K562 (cell line): ENCODE measurements around the gene DNA2. TPM values are rescaled to one million over a fixed set of nuclear protein-coding genes. Genes with fewer than 3 reads are reported as not detected.

Experiments
- ATAC-seq: fragments of 200-7000 bp; cut with Tn5 transposase; 3 replicates; pipeline ENCODE4 v1.9.1; 2020; ENCODE audit warnings: moderate library complexity
- BruUV-seq: library from RNA; stranded (reverse); fragments of 400-500 nt; replicated peaks from 2 replicates; lab custom pipeline; 2021; lab: Mats Ljungman, UMichigan
- CTCF ChIA-PET: fragments of 300-600 bp; formaldehyde crosslinking; extraction: SDS; loops from one replicate; lab custom pipeline; 2021; ENCODE audit warnings: low intra/inter-chr PET ratio; lab: Yijun Ruan, JAX
- POLR2A ChIA-PET: fragments of 300-600, 350-650 bp; sonication (Branson Sonifier 250); formaldehyde crosslinking; extraction: SDS; loops from one replicate; lab custom pipeline; 2021; ENCODE audit warnings: antibody characterized with exemption, inconsistent platforms; lab: Yijun Ruan, JAX
- DNase-seq, 4 experiments: peaks; one replicate each; pipeline versions ENCODE4 v3.0.0 to v3.0.0-alpha.2; 2011 to 2018; ENCODE audit warnings: low spot score in 3 of 4, mixed read lengths in 3 of 4; ENCODE audit errors: extremely low read depth in 1 of 4
- FAIRE-seq: peaks from 2 replicates; lab custom pipeline; 2011; peaks lifted over from hg19 to GRCh38; lab: Jason Lieb, UNC
- H2AFZ ChIP-seq: 2 replicates; pipeline ENCODE4 v1.6.0; 2011; ENCODE audit warnings: low read depth, low read length, control low read depth, inconsistent platforms
- H3K27ac ChIP-seq: fragments of 200-600 bp; 3 replicates; pipeline ENCODE4 v1.8.0; 2011; ENCODE audit warnings: low read depth, mild to moderate bottlenecking, control low read depth, inconsistent platforms, low read length, moderate library complexity, mixed read lengths; ENCODE audit errors: extremely low read depth
- H3K27me3 ChIP-seq, 2 experiments: fragments of 300-600 bp in 1 of 2; 2 replicates in 1 of 2; 3 replicates in 1 of 2; pipeline versions ENCODE4 v1.6.0 to v1.8.0; 2011; ENCODE audit warnings: inconsistent platforms in 2 of 2, low read length in 2 of 2, mild to moderate bottlenecking in 1 of 2, mixed read lengths in 1 of 2, moderate library complexity in 1 of 2; ENCODE audit not compliant: control insufficient read depth in 2 of 2, insufficient read depth in 2 of 2
- H3K36me3 ChIP-seq: fragments of 300-600 bp; 3 replicates; pipeline ENCODE4 v1.8.0; 2011; ENCODE audit warnings: mild to moderate bottlenecking, low read length, inconsistent platforms; ENCODE audit not compliant: control insufficient read depth, insufficient read depth
- H3K4me1 ChIP-seq, 2 experiments: fragments of 200-600 bp in 1 of 2; replicated peaks in 1 of 2; 2 replicates in 1 of 2; 3 replicates in 1 of 2; pipeline versions ENCODE4 v1.5.1 to v1.8.0; 2011; ENCODE audit warnings: inconsistent platforms in 2 of 2, low read length in 2 of 2, mild to moderate bottlenecking in 1 of 2, mixed read lengths in 1 of 2, moderate library complexity in 1 of 2; ENCODE audit not compliant: control insufficient read depth in 2 of 2, insufficient read depth in 2 of 2
- H3K4me2 ChIP-seq: 2 replicates; pipeline ENCODE4 v1.6.1; 2011; ENCODE audit warnings: low read length, control low read depth, inconsistent platforms, mixed read lengths; ENCODE audit not compliant: insufficient read depth
- H3K4me3 ChIP-seq: fragments of 200-600 bp; sonication (generic), shearing (Covaris generic); 2 replicates; pipeline ENCODE4 v1.5.1; 2016; ENCODE audit warnings: control low read depth, inconsistent platforms
- H3K79me2 ChIP-seq: fragments of 200-600 bp; 3 replicates; pipeline ENCODE4 v1.8.0; 2011; ENCODE audit warnings: low read length, inconsistent platforms; ENCODE audit not compliant: control insufficient read depth, insufficient read depth
- H3K9ac ChIP-seq, 2 experiments: 2 replicates each; pipeline versions ENCODE4 v1.6.0 to v1.6.1; 2011; ENCODE audit warnings: low read depth in 2 of 2, low read length in 2 of 2, control low read depth in 1 of 2, inconsistent platforms in 1 of 2, mild to moderate bottlenecking in 1 of 2, mixed read lengths in 1 of 2; ENCODE audit not compliant: insufficient read depth in 1 of 2
- H3K9me1 ChIP-seq: one replicate; pipeline ENCODE4 v1.6.0; 2011; ENCODE audit warnings: inconsistent platforms, mild to moderate bottlenecking, low read length, moderate library complexity; ENCODE audit not compliant: control insufficient read depth, insufficient read depth
- H3K9me3 ChIP-seq: replicated peaks from 2 replicates; pipeline ENCODE4 v1.5.1; 2011; ENCODE audit warnings: low read depth, low read length, inconsistent platforms; ENCODE audit not compliant: control insufficient read depth, insufficient read depth
- H4K20me1 ChIP-seq: replicated peaks from 2 replicates; pipeline ENCODE4 v1.6.1; 2011; ENCODE audit warnings: low read length, inconsistent platforms, mixed read lengths; ENCODE audit not compliant: control insufficient read depth, insufficient read depth
- CBFA2T2 ChIP-seq: fragments of 450-650 bp; conservative IDR thresholded peaks from 2 replicates; pipeline ENCODE4 v1.6.1; 2017; ENCODE audit warnings: mild to moderate bottlenecking
- CBX2 ChIP-seq: fragments of 200-600 bp; sonication (generic); IDR thresholded peaks from one replicate; pipeline ENCODE4 v1.6.1; 2012; ENCODE audit warnings: mild to moderate bottlenecking, low read length, inconsistent platforms; ENCODE audit not compliant: insufficient read depth, poor library complexity, severe bottlenecking
- FOSL1 ChIP-seq: fragments of 200-800 bp; sonication (Bioruptor generic); conservative IDR thresholded peaks from 2 replicates; pipeline ENCODE4 v1.6.1; 2016; ENCODE audit warnings: missing genetic modification characterization, missing compliant biosample characterization
- L3MBTL2 ChIP-seq: fragments of 450-650 bp; IDR thresholded peaks from 2 replicates; pipeline ENCODE4 v1.6.1; 2016; ENCODE audit warnings: mild to moderate bottlenecking, moderate library complexity
- NCOR1 ChIP-seq: fragments of 450-650 bp; IDR thresholded peaks from 2 replicates; pipeline ENCODE4 v1.6.1; 2016; ENCODE audit warnings: mild to moderate bottlenecking, moderate library complexity
- RBM39 ChIP-seq: fragments of 200-400 bp; formaldehyde crosslinking; optimal IDR thresholded peaks from 2 replicates; pipeline ENCODE3; 2018; ENCODE audit warnings: low read depth, low read length
- SMARCB1 ChIP-seq: IDR thresholded peaks from 2 replicates; pipeline ENCODE4 v1.6.1; 2011; ENCODE audit warnings: improper control_type of control experiment, low read depth; ENCODE audit not compliant: insufficient read length
- ZNF197 ChIP-seq: fragments of 200-800 bp; sonication (Bioruptor generic); IDR thresholded peaks from 2 replicates; pipeline ENCODE4 v1.6.1; 2016; ENCODE audit warnings: low read depth, missing genetic modification characterization, missing compliant biosample characterization
- WGBS: fragments of 100-300 bp; shearing (Covaris generic); methylation state at CpG from one replicate; pipeline ENCODE4 v1.1.6; 2016; ENCODE audit warnings: low coverage, mixed read lengths; ENCODE audit not compliant: insufficient coverage; ENCODE audit errors: missing lambda C conversion rate; 5-methylcytosine and 5-hydroxymethylcytosine counted together
- in situ Hi-C: fragments of 300-500 bp; cut with MboI; formaldehyde crosslinking; loops from 4 replicates; pipeline ENCODE4 v1.15.0; 2018; ENCODE audit warnings: inconsistent platforms, mixed read lengths
- intact Hi-C: fragments of 100-400 bp; cut with micrococcal nuclease; formaldehyde crosslinking; loops from 2 replicates; pipeline ENCODE4 v1.14.2; 2022
- polyA plus RNA-seq, 8 experiments: library from polyadenylated mRNA; depleted of rRNA in 4 of 8; stranded (reverse) in 5 of 8; unstranded in 3 of 8; fragments of >200 nt; fragmentation: Nextera tagmentation in 2 of 8; fragmentation: Illumina TruSeq in 1 of 8; extraction: Ambion mirVana in 2 of 8; extraction: Trizol in 1 of 8; gene quantifications; 2 replicates each; pipeline versions ENCODE4 v1.2.1 to v1.2.3, GENCODE V29; 2011 to 2014; ENCODE audit warnings: inconsistent platforms in 1 of 8, missing spikeins in 1 of 8
- total RNA-seq, 7 experiments: library from RNA; depleted of rRNA in 6 of 7; stranded (reverse); fragments of >200 nt in 6 of 7; fragmentation: Illumina TruSeq in 2 of 7; extraction: Trizol in 2 of 7; gene quantifications; 2 replicates each; pipeline versions ENCODE4 v1.2.1 to v1.2.3, GENCODE V29; 2011 to 2021; ENCODE audit warnings: low replicate concordance in 1 of 7
- TF ChIP-seq, protein P1 (sequence below): fragments of 450-650 bp; IDR thresholded peaks from one replicate; pipeline ENCODE4 v1.6.1; 2018; ENCODE audit warnings: mild to moderate bottlenecking, moderate library complexity; ENCODE audit not compliant: partially characterized antibody
- TF ChIP-seq, protein P2 (sequence below): fragments of 450-650 bp; IDR thresholded peaks from 2 replicates; pipeline ENCODE4 v1.6.1; 2018; ENCODE audit not compliant: partially characterized antibody
- TF ChIP-seq, protein P3 (sequence below): sonication (generic); formaldehyde crosslinking; IDR thresholded peaks from 2 replicates; pipeline ENCODE4 v1.5.0; 2020; ENCODE audit warnings: missing genetic modification reagents
- TF ChIP-seq, protein P4 (sequence below): fragments of 150-350 bp; conservative IDR thresholded peaks from 2 replicates; pipeline ENCODE4 v1.6.1; 2014; ENCODE audit warnings: low read length

DNA2 gene
- total and polyA plus RNA-seq, 9 of the 15 experiments (the other 6 are each of a cell fraction or from before 2014, with no cell fraction given): 24.6 to 51.4 (median 40.8) TPM

DNA sequence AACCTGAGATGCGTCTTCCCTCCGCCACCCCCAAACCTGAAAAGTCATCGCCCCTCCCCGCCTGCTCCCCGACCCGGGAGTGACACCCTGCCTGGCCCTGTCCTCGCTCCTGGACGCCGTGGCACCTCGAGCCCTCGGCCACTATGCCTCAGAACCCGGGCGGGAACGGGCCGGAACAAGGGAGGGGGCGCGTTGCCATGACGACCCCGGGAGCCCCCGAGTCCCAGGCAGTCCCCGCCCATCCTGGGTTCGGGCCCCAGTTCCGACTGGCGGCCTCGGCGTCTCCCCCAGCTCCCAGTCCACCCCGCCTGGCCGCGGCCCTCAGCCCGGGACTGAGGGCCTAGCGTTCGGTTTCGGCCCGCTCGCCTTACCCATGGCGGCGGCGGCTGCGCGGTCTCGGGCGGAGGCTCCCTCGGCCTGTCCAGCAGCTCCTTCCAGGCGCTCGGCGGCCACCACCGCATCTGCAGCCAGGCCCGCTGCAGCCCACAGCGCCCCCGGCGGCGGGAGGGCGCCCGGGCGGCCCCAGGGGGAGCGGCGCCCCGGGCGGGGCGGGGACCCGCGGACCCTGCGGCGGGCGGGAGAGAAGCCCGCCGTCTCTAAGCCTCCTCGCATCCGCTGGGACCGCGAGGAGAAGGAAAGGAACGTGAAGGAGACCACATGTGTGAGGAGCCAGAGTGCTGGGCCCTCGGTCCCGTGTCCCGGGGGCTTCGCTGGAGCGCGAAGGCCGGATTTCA lies 64.8 kb downstream of the DNA2 start, which contains the start of gene RUFY2:
Gene RUFY2 (minus strand): TSS at position 463 of the 734 bp plus-strand sequence. CDS start 88 bp downstream, at position 375.
- Histone ChIP-seq H3K9ac (peak within 1 kb of the TSS; percentile 93 to 98), H2AFZ (peak within 1 kb of the TSS; percentile 99), H3K27ac (peak within 1 kb of the TSS; percentile 91), H4K20me1 (peaks cover 14% of the 10 kb centered on the region), H3K9me3 (no peaks in the 10 kb centered on the region), H3K27me3 (no peaks in the 10 kb centered on the region), H3K9me1 (no peaks in the 10 kb centered on the region), H3K4me2 (peak within 1 kb of the TSS; percentile 94), H3K36me3 (peaks cover 9% of the 10 kb centered on the region; the same call in 1 of the 3 replicates), H3K79me2 (peaks cover 45% of the 10 kb centered on the region), H3K4me1 (peaks cover 14 to 25% of the 10 kb centered on the region in 2 experiments; a peak in 4 of 5 replicates), H3K4me3 (peak within 1 kb of the TSS; percentile 97)
- ChIA-PET POLR2A (interaction anchor here (0.6 to 2.0 kb wide), 7 partner anchors 10 to 774 kb away, joined by 3 to 10 read pairs (median 3); no protein-coding TSS in a partner anchor), CTCF (interaction anchor here (0.5 to 0.7 kb wide), 2 partner anchors 356 to 1221 kb away, joined by 4 to 5 read pairs; no protein-coding TSS in a partner anchor)
- 3% methylated on average over 55 of the region's 79 CpGs for WGBS
- ATAC-seq: peak; percentile 96
- no TSS peak for BruUV-seq
- in situ Hi-C loops: no loop called here
- intact Hi-C loops: loop anchor here (5.0 kb wide), 1 partner anchor 155 kb away; the partner anchor contains the start of gene TET1
- FAIRE-seq: no peak
- peak; percentile 91 to 96 (median 94) for DNase-seq
- TF ChIP-seq ZNF197 (no peak), CBFA2T2 (no peak), NCOR1 (no peak), L3MBTL2 (peak; percentile 82; the same call in 1 of the 2 replicates), RBM39 (no peak), SMARCB1 (no peak), CBX2 (no peak), FOSL1 (tag) (peak; percentile 19; the same call in 1 of the 2 replicates)
- TF ChIP-seq, protein P1, sequence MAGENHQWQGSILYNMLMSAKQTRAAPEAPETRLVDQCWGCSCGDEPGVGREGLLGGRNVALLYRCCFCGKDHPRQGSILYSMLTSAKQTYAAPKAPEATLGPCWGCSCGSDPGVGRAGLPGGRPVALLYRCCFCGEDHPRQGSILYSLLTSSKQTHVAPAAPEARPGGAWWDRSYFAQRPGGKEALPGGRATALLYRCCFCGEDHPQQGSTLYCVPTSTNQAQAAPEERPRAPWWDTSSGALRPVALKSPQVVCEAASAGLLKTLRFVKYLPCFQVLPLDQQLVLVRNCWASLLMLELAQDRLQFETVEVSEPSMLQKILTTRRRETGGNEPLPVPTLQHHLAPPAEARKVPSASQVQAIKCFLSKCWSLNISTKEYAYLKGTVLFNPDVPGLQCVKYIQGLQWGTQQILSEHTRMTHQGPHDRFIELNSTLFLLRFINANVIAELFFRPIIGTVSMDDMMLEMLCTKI: no peak
- TF ChIP-seq, protein P2, sequence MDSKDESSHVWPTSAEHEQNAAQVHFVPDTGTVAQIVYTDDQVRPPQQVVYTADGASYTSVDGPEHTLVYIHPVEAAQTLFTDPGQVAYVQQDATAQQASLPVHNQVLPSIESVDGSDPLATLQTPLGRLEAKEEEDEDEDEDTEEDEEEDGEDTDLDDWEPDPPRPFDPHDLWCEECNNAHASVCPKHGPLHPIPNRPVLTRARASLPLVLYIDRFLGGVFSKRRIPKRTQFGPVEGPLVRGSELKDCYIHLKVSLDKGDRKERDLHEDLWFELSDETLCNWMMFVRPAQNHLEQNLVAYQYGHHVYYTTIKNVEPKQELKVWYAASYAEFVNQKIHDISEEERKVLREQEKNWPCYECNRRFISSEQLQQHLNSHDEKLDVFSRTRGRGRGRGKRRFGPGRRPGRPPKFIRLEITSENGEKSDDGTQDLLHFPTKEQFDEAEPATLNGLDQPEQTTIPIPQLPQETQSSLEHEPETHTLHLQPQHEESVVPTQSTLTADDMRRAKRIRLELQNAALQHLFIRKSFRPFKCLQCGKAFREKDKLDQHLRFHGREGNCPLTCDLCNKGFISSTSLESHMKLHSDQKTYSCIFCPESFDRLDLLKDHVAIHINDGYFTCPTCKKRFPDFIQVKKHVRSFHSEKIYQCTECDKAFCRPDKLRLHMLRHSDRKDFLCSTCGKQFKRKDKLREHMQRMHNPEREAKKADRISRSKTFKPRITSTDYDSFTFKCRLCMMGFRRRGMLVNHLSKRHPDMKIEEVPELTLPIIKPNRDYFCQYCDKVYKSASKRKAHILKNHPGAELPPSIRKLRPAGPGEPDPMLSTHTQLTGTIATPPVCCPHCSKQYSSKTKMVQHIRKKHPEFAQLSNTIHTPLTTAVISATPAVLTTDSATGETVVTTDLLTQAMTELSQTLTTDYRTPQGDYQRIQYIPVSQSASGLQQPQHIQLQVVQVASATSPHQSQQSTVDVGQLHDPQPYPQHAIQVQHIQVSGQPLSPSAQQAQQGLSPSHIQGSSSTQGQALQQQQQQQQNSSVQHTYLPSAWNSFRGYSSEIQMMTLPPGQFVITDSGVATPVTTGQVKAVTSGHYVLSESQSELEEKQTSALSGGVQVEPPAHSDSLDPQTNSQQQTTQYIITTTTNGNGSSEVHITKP: no peak
- TF ChIP-seq, protein P3, sequence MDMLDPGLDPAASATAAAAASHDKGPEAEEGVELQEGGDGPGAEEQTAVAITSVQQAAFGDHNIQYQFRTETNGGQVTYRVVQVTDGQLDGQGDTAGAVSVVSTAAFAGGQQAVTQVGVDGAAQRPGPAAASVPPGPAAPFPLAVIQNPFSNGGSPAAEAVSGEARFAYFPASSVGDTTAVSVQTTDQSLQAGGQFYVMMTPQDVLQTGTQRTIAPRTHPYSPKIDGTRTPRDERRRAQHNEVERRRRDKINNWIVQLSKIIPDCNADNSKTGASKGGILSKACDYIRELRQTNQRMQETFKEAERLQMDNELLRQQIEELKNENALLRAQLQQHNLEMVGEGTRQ (CRISPR knock-in tag): no peak
- TF ChIP-seq, protein P4, sequence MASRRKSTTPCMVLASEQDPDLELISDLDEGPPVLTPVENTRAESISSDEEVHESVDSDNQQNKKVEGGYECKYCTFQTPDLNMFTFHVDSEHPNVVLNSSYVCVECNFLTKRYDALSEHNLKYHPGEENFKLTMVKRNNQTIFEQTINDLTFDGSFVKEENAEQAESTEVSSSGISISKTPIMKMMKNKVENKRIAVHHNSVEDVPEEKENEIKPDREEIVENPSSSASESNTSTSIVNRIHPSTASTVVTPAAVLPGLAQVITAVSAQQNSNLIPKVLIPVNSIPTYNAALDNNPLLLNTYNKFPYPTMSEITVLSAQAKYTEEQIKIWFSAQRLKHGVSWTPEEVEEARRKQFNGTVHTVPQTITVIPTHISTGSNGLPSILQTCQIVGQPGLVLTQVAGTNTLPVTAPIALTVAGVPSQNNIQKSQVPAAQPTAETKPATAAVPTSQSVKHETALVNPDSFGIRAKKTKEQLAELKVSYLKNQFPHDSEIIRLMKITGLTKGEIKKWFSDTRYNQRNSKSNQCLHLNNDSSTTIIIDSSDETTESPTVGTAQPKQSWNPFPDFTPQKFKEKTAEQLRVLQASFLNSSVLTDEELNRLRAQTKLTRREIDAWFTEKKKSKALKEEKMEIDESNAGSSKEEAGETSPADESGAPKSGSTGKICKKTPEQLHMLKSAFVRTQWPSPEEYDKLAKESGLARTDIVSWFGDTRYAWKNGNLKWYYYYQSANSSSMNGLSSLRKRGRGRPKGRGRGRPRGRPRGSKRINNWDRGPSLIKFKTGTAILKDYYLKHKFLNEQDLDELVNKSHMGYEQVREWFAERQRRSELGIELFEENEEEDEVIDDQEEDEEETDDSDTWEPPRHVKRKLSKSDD: no peak; the same call in 1 of the 2 replicates
